GM23338 (cell line): ENCODE results near the gene EHD4. TPM values are rescaled to one million over a fixed set of nuclear protein-coding genes. Genes with fewer than 3 reads are reported as not detected.

Experiments
- ATAC-seq: fragments of 200-7000 bp; cut with Tn5 transposase; 3 replicates; pipeline ENCODE4 v1.9.1; 2020
- DNase-seq: peaks from one replicate; pipeline ENCODE4 v3.0.0-alpha.2; 2015; ENCODE audit warnings: low spot score
- H2AFZ ChIP-seq: fragments of 200-600 bp; sonication (generic); 2 replicates; pipeline ENCODE4 v1.8.0; 2016; ENCODE audit warnings: antibody characterized with exemption, mild to moderate bottlenecking, moderate library complexity
- H3F3A ChIP-seq: fragments of 200-600 bp; sonication (generic); replicated peaks from 2 replicates; pipeline ENCODE4 v1.8.0; 2017; ENCODE audit warnings: antibody characterized with exemption, mixed run types, low read depth
- H3K27ac ChIP-seq: fragments of 200-600 bp; sonication (generic); 2 replicates; pipeline ENCODE4 v1.6.1; 2016; ENCODE audit warnings: low read depth
- H3K27me3 ChIP-seq: fragments of 200-600 bp; sonication (generic); 2 replicates; pipeline ENCODE4 v1.8.0; 2016; ENCODE audit warnings: mild to moderate bottlenecking, mixed run types, moderate library complexity; ENCODE audit not compliant: insufficient read depth
- H3K36me3 ChIP-seq: fragments of 200-600 bp; sonication (generic); 2 replicates; pipeline ENCODE4 v1.8.0; 2016; ENCODE audit warnings: mild to moderate bottlenecking; ENCODE audit not compliant: insufficient read depth
- H3K4me1 ChIP-seq: fragments of 200-600 bp; sonication (generic); 2 replicates; pipeline ENCODE4 v1.8.0; 2016; ENCODE audit warnings: mild to moderate bottlenecking, moderate library complexity; ENCODE audit not compliant: insufficient read depth
- H3K4me2 ChIP-seq: fragments of 200-600 bp; sonication (generic); 2 replicates; pipeline ENCODE4 v1.7.1; 2017; ENCODE audit warnings: mixed run types
- H3K4me3 ChIP-seq: fragments of 200-600 bp; sonication (generic); 2 replicates; pipeline ENCODE4 v1.6.1; 2016; ENCODE audit warnings: mixed run types
- H3K79me2 ChIP-seq: fragments of 200-600 bp; sonication (generic); replicated peaks from 2 replicates; pipeline ENCODE4 v1.8.0; 2017; ENCODE audit warnings: mild to moderate bottlenecking; ENCODE audit not compliant: insufficient read depth
- H3K9me2 ChIP-seq: fragments of 200-600 bp; sonication (generic); 2 replicates; pipeline ENCODE4 v1.8.0; 2017; ENCODE audit not compliant: insufficient read depth
- H4K20me1 ChIP-seq: fragments of 200-600 bp; sonication (generic); replicated peaks from 2 replicates; pipeline ENCODE4 v1.8.0; 2017; ENCODE audit warnings: mild to moderate bottlenecking; ENCODE audit not compliant: insufficient read depth
- H3K27ac Mint-ChIP-seq: 2 replicates; pipeline ENCODE4 v1.8.0; 2020; ENCODE audit warnings: inconsistent platforms, mild to moderate bottlenecking, moderate library complexity, mixed read lengths
- H3K27me3 Mint-ChIP-seq: 3 replicates; pipeline ENCODE4 v1.8.0; 2022; ENCODE audit warnings: low read depth, mild to moderate bottlenecking, moderate library complexity, mixed read lengths, inconsistent platforms; ENCODE audit not compliant: insufficient read depth, poor library complexity
- H3K36me3 Mint-ChIP-seq: 3 replicates; pipeline ENCODE4 v1.8.0; 2021; ENCODE audit warnings: low read depth, mild to moderate bottlenecking, inconsistent platforms, moderate library complexity, mixed read lengths
- H3K4me1 Mint-ChIP-seq: 3 replicates; pipeline ENCODE4 v1.8.0; 2020; ENCODE audit warnings: mild to moderate bottlenecking, inconsistent platforms, mixed read lengths
- H3K4me3 Mint-ChIP-seq: 3 replicates; pipeline ENCODE4 v1.8.0; 2021; ENCODE audit warnings: moderate library complexity, mild to moderate bottlenecking, inconsistent platforms, mixed read lengths
- H3K9me3 Mint-ChIP-seq: 3 replicates; pipeline ENCODE4 v1.8.0; 2020; ENCODE audit warnings: moderate library complexity, mild to moderate bottlenecking, inconsistent platforms, mixed read lengths
- CREB1 ChIP-seq: fragments of 250-450 bp; sonication (Bioruptor Pico); IDR thresholded peaks from 2 replicates; pipeline ENCODE4 v1.5.0; 2020; ENCODE audit warnings: low read depth, mild to moderate bottlenecking, moderate library complexity
- CTCF ChIP-seq, 2 experiments: fragments of 200-600 bp in 1 of 2; sonication (generic) in 1 of 2; conservative IDR thresholded peaks; 2 replicates each; pipeline versions ENCODE4 v1.5.1 to v1.6.1; 2016 to 2017; ENCODE audit warnings: antibody characterized with exemption in 2 of 2, low read depth in 2 of 2, mild to moderate bottlenecking in 2 of 2, moderate library complexity in 1 of 2
- EZH2phosphoT487 ChIP-seq: fragments of 200-600 bp; sonication (generic); IDR thresholded peaks from one replicate; pipeline ENCODE4 v1.8.1; 2018; ENCODE audit warnings: antibody characterized with exemption; ENCODE audit not compliant: unreplicated experiment
- JUNB ChIP-seq: IDR thresholded peaks from one replicate; pipeline ENCODE4 v1.6.1; 2016; ENCODE audit warnings: antibody characterized with exemption; ENCODE audit not compliant: unreplicated experiment
- REST ChIP-seq: IDR thresholded peaks from one replicate; pipeline ENCODE4 v1.6.1; 2018; ENCODE audit warnings: antibody characterized with exemption; ENCODE audit not compliant: unreplicated experiment
- STAT1 ChIP-seq: IDR thresholded peaks from one replicate; pipeline ENCODE4 v1.6.1; 2016; ENCODE audit warnings: antibody characterized with exemption; ENCODE audit not compliant: unreplicated experiment
- ZNF462 ChIP-seq: fragments of 250-450 bp; sonication (Bioruptor Pico); IDR thresholded peaks from 2 replicates; pipeline ENCODE4 v1.5.0; 2020; ENCODE audit warnings: mild to moderate bottlenecking, moderate library complexity
- polyA plus RNA-seq: library from polyadenylated mRNA; unstranded; fragments of >200 nt; fragmentation: Nextera tagmentation; extraction: Ambion mirVana; gene quantifications from 2 replicates; pipeline ENCODE4 v1.2.1, GENCODE V29; 2016
- total RNA-seq: library from RNA; depleted of rRNA; stranded (reverse); fragments of >200 nt; shearing (Covaris generic); gene quantifications from 2 replicates; pipeline ENCODE4 v1.2.3, GENCODE V29; 2014

EHD4 gene
- total and polyA plus RNA-seq, 2 experiments from 2014 or later: 13.0 to 31.0 TPM

GRCh38 chr15:41950489-41950888 lies 21.9 kb downstream of the EHD4 start:
- Mint-ChIP-seq H3K27ac (peak overlapping the region; percentile 51; the same call in 1 of the 2 replicates), H3K9me3 (no peaks in the 10 kb centered on the region), H3K4me3 (no peak overlapping the region), H3K36me3 (peaks cover 26% of the 10 kb centered on the region), H3K27me3 (peaks cover 5% of the 10 kb centered on the region), H3K4me1 (peaks cover 16% of the 10 kb centered on the region; the same call in 2 of the 3 replicates)
- no peak for TF ChIP-seq STAT1
- no peak for TF ChIP-seq REST
- TF ChIP-seq CTCF (conservative IDR thresholded peaks at IDR 0.05; ENCODE audit: low read depth in 2 of 2): no peak
- TF ChIP-seq JUNB: no peak
- no peak for TF ChIP-seq ZNF462 (CRISPR knock-in tag)
- no peak for TF ChIP-seq CREB1
- TF ChIP-seq EZH2phosphoT487: no peak
- H3K4me2 ChIP-seq: no peak overlapping the region
- ATAC-seq: no peak
- H3K4me1 ChIP-seq: peaks cover 7% of the 10 kb centered on the region
- DNase-seq: no peak
- peak overlapping the region; percentile 78; the same call in 1 of the 2 replicates for H3K27ac ChIP-seq
- H2AFZ ChIP-seq: no peak overlapping the region
- no peaks in the 10 kb centered on the region for H3K27me3 ChIP-seq
- H3K79me2 ChIP-seq: peaks cover 21% of the 10 kb centered on the region
- H3F3A ChIP-seq: no peaks in the 10 kb centered on the region
- H3K36me3 ChIP-seq: peaks cover 9% of the 10 kb centered on the region
- H4K20me1 ChIP-seq: peaks cover 18% of the 10 kb centered on the region
- H3K4me3 ChIP-seq: no peak overlapping the region
- no peaks in the 10 kb centered on the region for H3K9me2 ChIP-seq
